ENCODE results near the gene TEDC2. TPM values are rescaled to one million over a fixed set of nuclear protein-coding genes. Genes with fewer than 3 reads are reported as not detected.

Gene TEDC2
- total and polyA plus RNA-seq, 5 donors from 2014 or later, result 0.41 to 1.4 (median 0.67) TPM; not detected in 2

DNA sequence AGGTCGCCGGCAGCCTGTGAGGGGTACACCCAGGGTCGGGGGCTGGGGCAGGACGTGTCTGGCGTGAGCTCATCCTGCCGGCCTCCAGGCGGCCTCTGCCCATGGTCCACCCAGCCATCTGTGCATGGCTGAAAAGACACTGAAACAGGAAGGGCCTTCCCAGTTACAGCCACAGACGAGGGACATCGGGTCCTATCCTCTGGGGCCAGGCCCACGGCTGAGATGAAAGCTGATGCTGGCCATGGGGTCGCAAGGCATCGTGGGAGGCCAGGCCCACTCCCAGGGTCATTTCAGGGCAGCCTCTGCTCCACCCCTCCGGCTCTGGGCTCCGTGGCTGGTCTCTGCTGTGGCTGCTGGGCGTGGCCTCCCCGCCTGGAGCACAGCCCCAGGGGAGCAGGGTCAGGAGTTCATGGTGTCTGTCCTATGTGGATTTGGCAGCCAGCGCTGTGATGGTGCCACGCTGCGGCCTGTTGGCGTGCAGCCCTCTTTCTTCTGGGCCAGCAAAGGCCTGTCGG lies 37.3 kb downstream of the TEDC2 start:
- Histone ChIP-seq H3K27ac (ENCODE audit: insufficient read depth, low read length, poor library complexity, severe bottlenecking) (no peak overlapping the region), H3K36me3 (ENCODE audit: control insufficient read depth, insufficient read depth, low read length) (peaks cover 3% of the 10 kb centered on the region), H3K4me1 (ENCODE audit: control insufficient read depth, insufficient read depth, low read length, poor library complexity, severe bottlenecking) (peaks cover 5% of the 10 kb centered on the region), H3K27me3 (ENCODE audit: control insufficient read depth, insufficient read depth, low read length) (no peaks in the 10 kb centered on the region), H3K4me3 (ENCODE audit: low read depth, low read length) (no peak overlapping the region), H3K9me3 (ENCODE audit: control insufficient read depth in 2 of 2, low read length in 2 of 2) (no peaks in the 10 kb centered on the region)
- Mint-ChIP-seq H3K4me3 (no peak overlapping the region), H3K36me3 (no peaks in the 10 kb centered on the region), H3K9me3 (peaks cover 0 to 2% (median 0%) of the 10 kb centered on the region in 7 donors), H3K4me1 (peaks cover 0 to 2% (median 1%) of the 10 kb centered on the region in 4 donors), H3K27me3 (no peaks in the 10 kb centered on the region), H3K27ac (no peak overlapping the region)
- ATAC-seq (ENCODE audit: low read depth in 2 of 2) (no peak), DNase-seq (no peak)

DNA sequence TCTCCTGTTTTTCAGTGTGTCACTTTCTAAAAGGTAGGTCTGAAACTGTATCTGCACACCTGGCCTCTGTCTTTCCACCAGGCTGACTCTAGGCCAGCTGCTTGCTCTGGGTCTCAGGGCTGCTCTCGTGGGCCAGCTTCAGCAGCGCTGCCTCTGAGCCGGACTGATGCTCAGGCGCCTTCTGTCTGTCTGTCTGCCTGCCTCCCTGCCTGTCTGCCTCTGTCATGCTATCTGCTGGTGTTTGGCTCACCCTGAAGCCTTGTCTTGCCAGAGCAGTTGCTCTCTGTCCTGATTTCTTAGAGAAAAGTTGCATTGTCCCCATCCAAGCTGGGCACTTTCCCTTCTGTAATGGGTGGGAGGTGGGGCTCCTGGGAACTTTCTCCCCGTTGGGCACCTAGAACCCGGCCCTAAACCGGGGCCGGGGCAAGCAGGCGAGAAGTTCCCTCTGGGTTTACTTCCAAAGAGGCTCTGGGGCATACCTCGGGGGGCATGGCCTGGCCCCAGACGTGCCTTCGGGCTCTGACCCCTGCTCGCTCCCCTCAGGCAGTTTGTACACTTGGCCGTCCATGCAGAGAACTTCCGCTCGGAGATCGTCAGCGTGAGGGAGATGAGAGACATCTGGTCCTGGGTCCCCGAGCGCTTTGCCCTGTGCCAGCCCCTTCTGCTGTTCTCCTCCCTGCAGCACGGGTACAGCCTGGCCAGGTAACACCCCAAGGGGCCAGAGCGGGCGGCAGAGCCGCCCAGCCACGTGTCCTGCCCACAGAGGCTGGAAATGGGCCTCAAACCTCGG lies 38.0 kb downstream of the TEDC2 start:
- Mint-ChIP-seq H3K9me3 (peaks cover 0 to 2% (median 0%) of the 10 kb centered on the region in 7 donors), H3K27me3 (no peaks in the 10 kb centered on the region), H3K4me1 (peaks cover 0 to 2% (median 1%) of the 10 kb centered on the region in 4 donors), H3K36me3 (no peaks in the 10 kb centered on the region), H3K27ac (no peak overlapping the region), H3K4me3 (no peak overlapping the region)
- Histone ChIP-seq H3K4me3 (ENCODE audit: low read depth, low read length) (no peak overlapping the region), H3K27ac (ENCODE audit: insufficient read depth, low read length, poor library complexity, severe bottlenecking) (no peak overlapping the region), H3K27me3 (ENCODE audit: control insufficient read depth, insufficient read depth, low read length) (no peaks in the 10 kb centered on the region), H3K9me3 (ENCODE audit: control insufficient read depth in 2 of 2, low read length in 2 of 2) (no peaks in the 10 kb centered on the region), H3K4me1 (ENCODE audit: control insufficient read depth, insufficient read depth, low read length, poor library complexity, severe bottlenecking) (peaks cover 5% of the 10 kb centered on the region), H3K36me3 (ENCODE audit: control insufficient read depth, insufficient read depth, low read length) (peaks cover 3% of the 10 kb centered on the region)
- DNase-seq (no peak), ATAC-seq (ENCODE audit: low read depth in 2 of 2) (no peak)

GRCh38 chr16:2498531-2499253 lies 38.8 kb downstream of the TEDC2 start:
- Mint-ChIP-seq H3K4me3 (no peak overlapping the region), H3K4me1 (peaks cover 0 to 2% (median 1%) of the 10 kb centered on the region in 4 donors), H3K9me3 (peaks cover 0 to 2% (median 0%) of the 10 kb centered on the region in 7 donors), H3K27me3 (no peaks in the 10 kb centered on the region), H3K27ac (peak overlapping the region in 1 of 3 donors; percentile 38), H3K36me3 (no peaks in the 10 kb centered on the region)
- Histone ChIP-seq H3K27ac (ENCODE audit: insufficient read depth, low read length, poor library complexity, severe bottlenecking) (no peak overlapping the region), H3K4me1 (ENCODE audit: control insufficient read depth, insufficient read depth, low read length, poor library complexity, severe bottlenecking) (peaks cover 5% of the 10 kb centered on the region), H3K36me3 (ENCODE audit: control insufficient read depth, insufficient read depth, low read length) (peaks cover 3% of the 10 kb centered on the region), H3K27me3 (ENCODE audit: control insufficient read depth, insufficient read depth, low read length) (no peaks in the 10 kb centered on the region), H3K9me3 (ENCODE audit: control insufficient read depth in 2 of 2, low read length in 2 of 2) (no peaks in the 10 kb centered on the region), H3K4me3 (ENCODE audit: low read depth, low read length) (no peak overlapping the region)
- DNase-seq, result no peak
- no peak for ATAC-seq (ENCODE audit: low read depth in 2 of 2)

DNA sequence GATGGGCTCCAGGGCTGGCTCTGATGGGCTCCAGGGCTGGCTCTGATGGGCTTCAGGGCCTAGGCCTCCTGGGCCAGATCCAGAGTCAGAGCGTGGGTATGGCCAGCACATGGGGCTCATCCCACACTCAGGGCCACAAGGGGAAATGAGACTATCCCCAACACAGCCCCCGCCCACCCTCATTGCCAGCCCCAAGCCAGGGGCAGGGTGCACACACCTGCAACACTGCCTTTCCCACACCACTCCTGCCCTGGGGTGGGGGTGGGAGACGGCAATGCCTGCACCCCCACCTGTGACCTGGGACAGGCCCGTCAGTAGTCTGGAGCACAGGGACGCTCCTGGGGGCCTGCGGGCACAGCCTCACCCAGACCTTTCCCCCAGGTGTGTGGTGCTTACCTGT lies 39.5 kb downstream of the TEDC2 start:
- Histone ChIP-seq H3K9me3 (ENCODE audit: control insufficient read depth in 2 of 2, low read length in 2 of 2) (no peaks in the 10 kb centered on the region), H3K36me3 (ENCODE audit: control insufficient read depth, insufficient read depth, low read length) (peaks cover 3% of the 10 kb centered on the region), H3K27ac (ENCODE audit: insufficient read depth, low read length, poor library complexity, severe bottlenecking) (no peak overlapping the region), H3K4me1 (ENCODE audit: control insufficient read depth, insufficient read depth, low read length, poor library complexity, severe bottlenecking) (peaks cover 5% of the 10 kb centered on the region), H3K27me3 (ENCODE audit: control insufficient read depth, insufficient read depth, low read length) (no peaks in the 10 kb centered on the region), H3K4me3 (ENCODE audit: low read depth, low read length) (no peak overlapping the region)
- DNase-seq (no peak), ATAC-seq (ENCODE audit: low read depth in 2 of 2) (no peak)
- no peaks in the 10 kb centered on the region for H3K27me3 Mint-ChIP-seq
- peaks cover 0 to 2% (median 1%) of the 10 kb centered on the region in 4 donors for H3K4me1 Mint-ChIP-seq
- no peak overlapping the region for H3K27ac Mint-ChIP-seq
- H3K9me3 Mint-ChIP-seq, result peaks cover 0 to 2% (median 0%) of the 10 kb centered on the region in 7 donors
- no peak overlapping the region for H3K4me3 Mint-ChIP-seq
- H3K36me3 Mint-ChIP-seq, result no peaks in the 10 kb centered on the region

GRCh38 chr16:2499890-2500429 lies 40.1 kb downstream of the TEDC2 start:
- Histone ChIP-seq H3K36me3 (ENCODE audit: control insufficient read depth, insufficient read depth, low read length) (peaks cover 3% of the 10 kb centered on the region), H3K27me3 (ENCODE audit: control insufficient read depth, insufficient read depth, low read length) (no peaks in the 10 kb centered on the region), H3K9me3 (ENCODE audit: control insufficient read depth in 2 of 2, low read length in 2 of 2) (no peaks in the 10 kb centered on the region), H3K4me1 (ENCODE audit: control insufficient read depth, insufficient read depth, low read length, poor library complexity, severe bottlenecking) (peaks cover 5% of the 10 kb centered on the region), H3K4me3 (ENCODE audit: low read depth, low read length) (no peak overlapping the region), H3K27ac (ENCODE audit: insufficient read depth, low read length, poor library complexity, severe bottlenecking) (no peak overlapping the region)
- Mint-ChIP-seq H3K4me3 (peak overlapping the region in 1 of 4 donors; percentile 43), H3K36me3 (no peaks in the 10 kb centered on the region), H3K9me3 (peaks cover 0 to 2% (median 0%) of the 10 kb centered on the region in 7 donors), H3K4me1 (peaks cover 0 to 2% (median 1%) of the 10 kb centered on the region in 4 donors), H3K27me3 (no peaks in the 10 kb centered on the region), H3K27ac (no peak overlapping the region)
- DNase-seq (no peak), ATAC-seq (ENCODE audit: low read depth in 2 of 2) (no peak)

- Histone ChIP-seq H3K9me3 (ENCODE audit: control insufficient read depth in 2 of 2, low read length in 2 of 2) (no peaks in the 10 kb centered on the region), H3K4me3 (ENCODE audit: low read depth, low read length) (no peak overlapping the region), H3K36me3 (ENCODE audit: control insufficient read depth, insufficient read depth, low read length) (peaks cover 3% of the 10 kb centered on the region), H3K4me1 (ENCODE audit: control insufficient read depth, insufficient read depth, low read length, poor library complexity, severe bottlenecking) (peaks cover 5% of the 10 kb centered on the region), H3K27ac (ENCODE audit: insufficient read depth, low read length, poor library complexity, severe bottlenecking) (no peak overlapping the region), H3K27me3 (ENCODE audit: control insufficient read depth, insufficient read depth, low read length) (no peaks in the 10 kb centered on the region)
- no peaks in the 10 kb centered on the region for H3K27me3 Mint-ChIP-seq
- H3K9me3 Mint-ChIP-seq, result peaks cover 0 to 2% (median 0%) of the 10 kb centered on the region in 7 donors
- no peaks in the 10 kb centered on the region for H3K36me3 Mint-ChIP-seq
- no peak overlapping the region for H3K4me3 Mint-ChIP-seq
- ATAC-seq (ENCODE audit: low read depth in 2 of 2) (no peak), DNase-seq (no peak)
- H3K4me1 Mint-ChIP-seq, result peaks cover 0 to 2% (median 1%) of the 10 kb centered on the region in 4 donors
- H3K27ac Mint-ChIP-seq, result no peak overlapping the region
Measured at GRCh38 chr16:2500430-2500917, 40.6 kb downstream of the TEDC2 start.

- H3K27me3 Mint-ChIP-seq, result no peaks in the 10 kb centered on the region
- Histone ChIP-seq H3K36me3 (ENCODE audit: control insufficient read depth, insufficient read depth, low read length) (peaks cover 3% of the 10 kb centered on the region), H3K4me1 (ENCODE audit: control insufficient read depth, insufficient read depth, low read length, poor library complexity, severe bottlenecking) (peaks cover 5% of the 10 kb centered on the region), H3K27me3 (ENCODE audit: control insufficient read depth, insufficient read depth, low read length) (no peaks in the 10 kb centered on the region), H3K9me3 (ENCODE audit: control insufficient read depth in 2 of 2, low read length in 2 of 2) (no peaks in the 10 kb centered on the region), H3K4me3 (ENCODE audit: low read depth, low read length) (no peak overlapping the region), H3K27ac (ENCODE audit: insufficient read depth, low read length, poor library complexity, severe bottlenecking) (no peak overlapping the region)
- peak; percentile 67 to 77 (median 76) for DNase-seq
- H3K4me3 Mint-ChIP-seq, result no peak overlapping the region
- H3K36me3 Mint-ChIP-seq, result no peaks in the 10 kb centered on the region
- H3K9me3 Mint-ChIP-seq, result peaks cover 0 to 2% (median 0%) of the 10 kb centered on the region in 7 donors
- ATAC-seq (ENCODE audit: low read depth in 2 of 2), result peak; percentile 85 to 87
- H3K27ac Mint-ChIP-seq, result no peak overlapping the region
- H3K4me1 Mint-ChIP-seq, result peaks cover 0 to 2% (median 1%) of the 10 kb centered on the region in 4 donors
Measured at GRCh38 chr16:2500918-2501750, 41.2 kb downstream of the TEDC2 start.
